ENCODE measurements around the gene GALNT2. TPM values are rescaled to one million over a fixed set of nuclear protein-coding genes. Genes with fewer than 3 reads are reported as not detected.

GALNT2 gene
- total and polyA plus RNA-seq, 2 of the 13 experiments (the other 11 are each of a cell fraction or from before 2014, with no cell fraction given) = 39.3 to 39.6 TPM

DNA sequence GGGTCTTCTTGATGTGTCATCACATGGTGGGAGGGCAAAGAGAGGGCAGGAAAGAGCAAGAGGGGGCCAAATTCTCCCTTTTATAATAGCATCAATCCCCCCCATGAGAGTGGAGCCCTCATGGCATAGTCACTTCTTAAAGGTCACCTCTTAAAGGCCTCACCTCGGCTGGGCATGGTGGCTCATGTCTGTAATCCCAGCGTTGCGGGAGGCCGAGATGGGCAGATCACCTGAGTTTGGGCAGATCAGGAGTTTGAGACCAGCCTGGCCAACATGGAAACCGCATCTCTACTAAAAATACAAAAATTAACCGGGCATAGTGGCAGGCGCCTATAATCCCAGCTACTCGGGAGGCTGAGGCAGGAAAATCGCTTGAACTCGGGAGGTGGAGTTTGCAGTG, 189.0 kb downstream of the GALNT2 start:
- H3K9me3 ChIP-seq (ENCODE audit: low read length) = no peaks in the 10 kb centered on the region
- ChIA-PET POLR2A (no interaction called here), CTCF (ENCODE audit: low intra/inter-chr PET ratio, low total read pairs) (no interaction called here)
- H3K4me3 ChIP-seq (replicated peaks in 1 of 3; ENCODE audit: insufficient read depth in 1 of 3, low read depth in 2 of 3, low read length in 3 of 3) = no peak overlapping the region
- intact Hi-C loops (cut with micrococcal nuclease; ENCODE audit: unreplicated experiment) = no loop called here
- no peak for FAIRE-seq
- no peaks in the 10 kb centered on the region for H3K27me3 ChIP-seq (ENCODE audit: control insufficient read depth in 1 of 2, insufficient read depth in 2 of 2, low read length in 2 of 2)
- H3K9ac ChIP-seq (ENCODE audit: insufficient read depth, low read depth, low read length) = no peak overlapping the region
- H3K36me3 ChIP-seq (replicated peaks in 1 of 2; ENCODE audit: control insufficient read depth in 1 of 2, insufficient read depth in 2 of 2, low read length in 2 of 2) = peaks cover 5 to 42% of the 10 kb centered on the region in 2 experiments; a peak in 4 of 5 replicates
- no peaks in the 10 kb centered on the region for H3K79me2 ChIP-seq (ENCODE audit: insufficient read depth, low read length)
- H3K4me1 ChIP-seq (ENCODE audit: insufficient read depth, low read length) = peaks cover 9% of the 10 kb centered on the region
- no peak overlapping the region for H3K4me2 ChIP-seq (ENCODE audit: low read depth, low read length)
- whole genome bisulfite sequencing (ENCODE audit: low lambda C conversion rate) = over 99% methylated on average over 10 of the region's 10 CpGs
- BruUV-seq (replicated peaks) = no TSS peak
- no peak overlapping the region for H3K27ac ChIP-seq (ENCODE audit: extremely low read length, insufficient read depth, low read length)
- DNase-seq (ENCODE audit: low spot score) = no peak
- in situ Hi-C loops (cut with HindIII; ENCODE audit: extremely low pct_ligation_motif_present, low pct_unique_long_range_greater_than_20kb) = no loop called here
- ATAC-seq = no peak
- H4K20me1 ChIP-seq (ENCODE audit: insufficient read depth, low read length) = no peaks in the 10 kb centered on the region
- TF ChIP-seq SRSF4 (IDR thresholded peaks at IDR 0.05; ENCODE audit: low read depth, low read length, poor library complexity, severe bottlenecking) (no peak), THYN1 (CRISPR knock-in tag; IDR thresholded peaks at IDR 0.05; ENCODE audit: borderline replicate concordance, low read depth) (no peak), NFAT5 (CRISPR knock-in tag; IDR thresholded peaks at IDR 0.05) (no peak), SETDB1 (CRISPR knock-in tag; IDR thresholded peaks at IDR 0.05; ENCODE audit: borderline replicate concordance) (no peak), ZNF850 (CRISPR knock-in tag; conservative IDR thresholded peaks at IDR 0.05) (no peak), DNMT3B (CRISPR knock-in tag; conservative IDR thresholded peaks at IDR 0.05) (no peak), ZNF235 (CRISPR knock-in tag; IDR thresholded peaks at IDR 0.05; ENCODE audit: borderline replicate concordance) (no peak), BCL3 (CRISPR knock-in tag; IDR thresholded peaks at IDR 0.05) (no peak), PAWR (CRISPR knock-in tag; IDR thresholded peaks at IDR 0.05; ENCODE audit: borderline replicate concordance) (no peak), SIX1 (CRISPR knock-in tag; IDR thresholded peaks at IDR 0.05; ENCODE audit: borderline replicate concordance) (no peak)
- H2AFZ ChIP-seq (ENCODE audit: low read length) = no peak overlapping the region

All from HepG2 (cell line).